Fibroblast of mammary gland (primary cell): ENCODE results near the gene PRSS1.
"Not testable (repeated sequence)": the region's sequence is repeated elsewhere in the genome, so short reads cannot be mapped to it uniquely, and the experiment has no call there.

ENCODE experiments used
- DNase-seq: peaks from one replicate; pipeline ENCODE4 v3.0.0-alpha.2; 2010; ENCODE audit warnings: low read depth
- H3K4me3 ChIP-seq: 2 replicates; pipeline ENCODE4 v1.5.1; 2011; ENCODE audit warnings: low read depth, mild to moderate bottlenecking, low read length, moderate library complexity; ENCODE audit not compliant: control insufficient read depth
- TF ChIP-seq, protein P1 (sequence below): conservative IDR thresholded peaks from 2 replicates; pipeline ENCODE4 v1.5.1; 2011; ENCODE audit warnings: low read depth, low read length, inconsistent platforms; ENCODE audit not compliant: control insufficient read depth, insufficient read depth

PRSS1 gene

DNA sequence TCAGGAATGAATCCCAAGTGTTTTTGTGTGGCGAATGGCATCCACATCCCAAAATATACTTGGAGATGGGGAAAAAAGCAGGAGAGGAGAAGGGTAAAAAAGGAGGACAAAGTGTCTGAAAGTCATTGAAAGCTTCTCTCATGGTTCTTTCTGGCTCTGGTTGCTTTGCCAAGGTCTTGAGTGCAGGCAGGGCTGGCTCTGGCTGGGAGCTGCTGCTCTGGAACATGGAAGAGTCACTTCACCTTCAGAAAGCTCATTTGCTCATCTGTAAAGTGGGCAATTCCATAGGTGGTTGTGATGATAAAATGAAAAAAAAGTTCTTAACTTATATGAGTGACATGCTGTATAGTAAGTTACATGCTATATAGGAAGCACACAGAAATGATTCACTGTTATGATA, 18.6 kb downstream of the PRSS1 start:
- no peak for DNase-seq
- TF ChIP-seq, protein P1, sequence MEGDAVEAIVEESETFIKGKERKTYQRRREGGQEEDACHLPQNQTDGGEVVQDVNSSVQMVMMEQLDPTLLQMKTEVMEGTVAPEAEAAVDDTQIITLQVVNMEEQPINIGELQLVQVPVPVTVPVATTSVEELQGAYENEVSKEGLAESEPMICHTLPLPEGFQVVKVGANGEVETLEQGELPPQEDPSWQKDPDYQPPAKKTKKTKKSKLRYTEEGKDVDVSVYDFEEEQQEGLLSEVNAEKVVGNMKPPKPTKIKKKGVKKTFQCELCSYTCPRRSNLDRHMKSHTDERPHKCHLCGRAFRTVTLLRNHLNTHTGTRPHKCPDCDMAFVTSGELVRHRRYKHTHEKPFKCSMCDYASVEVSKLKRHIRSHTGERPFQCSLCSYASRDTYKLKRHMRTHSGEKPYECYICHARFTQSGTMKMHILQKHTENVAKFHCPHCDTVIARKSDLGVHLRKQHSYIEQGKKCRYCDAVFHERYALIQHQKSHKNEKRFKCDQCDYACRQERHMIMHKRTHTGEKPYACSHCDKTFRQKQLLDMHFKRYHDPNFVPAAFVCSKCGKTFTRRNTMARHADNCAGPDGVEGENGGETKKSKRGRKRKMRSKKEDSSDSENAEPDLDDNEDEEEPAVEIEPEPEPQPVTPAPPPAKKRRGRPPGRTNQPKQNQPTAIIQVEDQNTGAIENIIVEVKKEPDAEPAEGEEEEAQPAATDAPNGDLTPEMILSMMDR, result no peak

DNA sequence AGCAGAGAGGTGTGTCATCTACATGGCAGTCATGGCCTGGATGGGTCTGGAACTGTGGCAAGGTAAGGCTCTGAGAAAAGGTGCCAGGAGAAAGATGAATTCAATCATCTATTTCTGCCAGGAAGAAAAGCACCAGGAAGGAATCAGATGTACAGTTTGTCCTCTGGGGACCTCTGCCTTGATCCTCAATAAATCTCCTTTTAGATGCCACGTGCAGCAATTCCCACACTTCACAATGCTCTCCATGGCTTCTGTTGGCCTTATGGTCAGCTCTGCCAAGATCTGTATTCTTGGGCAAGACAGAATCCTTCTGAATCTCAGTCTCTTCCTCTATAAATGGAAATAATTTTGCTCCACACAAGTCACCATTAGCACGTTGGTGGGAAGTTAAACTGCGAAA, 19.6 kb downstream of the PRSS1 start:
- H3K4me3 ChIP-seq, result not testable (repeated sequence)

More for the DNA sequence above, 18.6 kb downstream of the PRSS1 start:
- H3K4me3 ChIP-seq, result no peak overlapping the region

DNA sequence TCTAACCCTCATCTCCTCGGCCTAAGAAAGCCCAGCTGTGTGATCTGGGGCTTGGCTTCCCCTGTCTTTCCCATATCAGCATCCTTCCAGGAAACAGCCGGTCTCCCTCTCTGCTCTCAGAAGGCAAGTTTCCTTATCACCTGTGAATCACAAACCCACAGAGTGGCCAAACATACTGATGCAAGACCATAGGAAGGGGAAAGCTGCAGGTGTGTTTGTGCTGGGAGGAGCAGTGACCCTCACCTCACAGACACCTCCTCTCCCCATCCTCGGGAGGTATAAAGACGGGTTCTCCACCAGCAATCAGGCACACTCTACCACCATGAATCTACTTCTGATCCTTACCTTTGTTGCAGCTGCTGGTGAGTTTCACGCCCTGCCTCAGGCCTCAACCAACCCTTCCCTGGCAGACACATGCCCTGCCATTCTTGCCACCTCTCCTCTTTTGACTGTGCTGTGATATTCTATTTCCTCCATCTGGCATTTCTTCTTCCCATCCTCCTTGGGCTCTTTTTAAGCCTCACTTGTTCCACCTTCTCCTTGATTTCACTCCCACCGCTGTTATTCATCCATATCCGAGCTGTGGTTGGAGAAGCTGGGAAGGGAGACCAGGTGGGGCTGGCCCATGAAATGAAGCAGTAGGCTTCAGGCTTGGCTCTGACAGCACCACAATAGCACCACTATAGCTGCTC, 21.5 kb downstream of the PRSS1 start, which contains the start of gene PRSS2:
Gene PRSS2, plus strand, starts transcription at position 310 of the 692 bp plus-strand sequence. Its CDS starts 13 bp downstream, at position 323.
- no peak within 1 kb of the TSS for H3K4me3 ChIP-seq
- TF ChIP-seq, protein P1, result no peak
- no peak for DNase-seq

More for the DNA sequence above, 19.6 kb downstream of the PRSS1 start:
- not testable (repeated sequence) for DNase-seq

DNA sequence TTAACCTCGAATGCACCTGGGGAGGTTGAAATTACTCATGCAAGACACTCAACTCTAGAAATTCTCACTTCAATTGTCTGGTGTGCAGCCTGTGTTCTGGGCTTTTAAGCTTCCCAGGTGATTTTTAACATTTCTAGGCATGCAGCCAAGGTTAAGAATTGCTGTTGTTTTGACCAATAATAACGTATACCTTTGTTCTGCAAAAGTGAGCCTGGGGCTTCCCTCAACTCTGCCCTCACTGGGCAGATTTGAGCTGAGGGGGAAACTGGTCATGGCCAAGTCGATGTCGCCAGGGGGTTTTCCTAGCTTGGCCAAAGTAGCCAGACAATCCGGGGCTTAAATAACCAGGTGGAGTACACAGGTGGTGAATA, 22.1 kb downstream of the PRSS1 start:
- no peak for DNase-seq
- TF ChIP-seq, protein P1, result no peak

DNA sequence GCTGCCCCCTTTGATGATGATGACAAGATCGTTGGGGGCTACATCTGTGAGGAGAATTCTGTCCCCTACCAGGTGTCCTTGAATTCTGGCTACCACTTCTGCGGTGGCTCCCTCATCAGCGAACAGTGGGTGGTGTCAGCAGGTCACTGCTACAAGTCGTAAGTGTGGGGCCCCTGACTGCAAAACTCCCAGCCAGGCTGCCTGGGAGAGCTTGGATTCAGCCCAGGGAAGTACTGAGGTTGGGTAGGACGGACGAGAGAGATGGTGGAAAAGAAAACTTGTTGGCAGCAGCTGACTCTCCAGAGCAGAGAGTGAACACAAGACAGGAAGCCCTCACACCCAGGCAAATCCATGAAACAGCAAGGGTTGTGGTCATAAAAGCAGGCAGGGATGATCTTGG, 22.8 kb downstream of the PRSS1 start:
- no peak for DNase-seq
- TF ChIP-seq, protein P1, result no peak
- H3K4me3 ChIP-seq, result no peak overlapping the region

More for the DNA sequence above, 22.1 kb downstream of the PRSS1 start:
- no peak overlapping the region for H3K4me3 ChIP-seq

DNA sequence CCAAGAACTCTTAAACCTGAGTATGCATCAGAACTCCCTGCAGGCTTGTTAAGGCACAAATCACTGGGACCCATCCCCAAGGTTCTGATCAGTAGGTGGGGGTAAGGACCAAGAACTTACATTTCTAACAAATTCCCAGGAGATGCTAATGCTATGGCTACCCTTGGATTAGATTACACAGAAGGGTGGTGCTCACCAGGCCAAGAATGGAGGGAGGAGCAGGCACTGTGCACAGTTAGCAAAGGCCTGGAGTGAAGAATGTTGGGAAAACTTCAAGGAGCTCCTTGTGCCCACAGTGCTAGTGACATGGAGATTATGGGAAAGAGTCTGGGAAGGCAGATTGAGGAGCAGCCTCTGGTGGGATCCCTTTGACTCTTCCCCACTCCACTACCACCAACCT, 23.4 kb downstream of the PRSS1 start:
- TF ChIP-seq, protein P1, result no peak

DNA sequence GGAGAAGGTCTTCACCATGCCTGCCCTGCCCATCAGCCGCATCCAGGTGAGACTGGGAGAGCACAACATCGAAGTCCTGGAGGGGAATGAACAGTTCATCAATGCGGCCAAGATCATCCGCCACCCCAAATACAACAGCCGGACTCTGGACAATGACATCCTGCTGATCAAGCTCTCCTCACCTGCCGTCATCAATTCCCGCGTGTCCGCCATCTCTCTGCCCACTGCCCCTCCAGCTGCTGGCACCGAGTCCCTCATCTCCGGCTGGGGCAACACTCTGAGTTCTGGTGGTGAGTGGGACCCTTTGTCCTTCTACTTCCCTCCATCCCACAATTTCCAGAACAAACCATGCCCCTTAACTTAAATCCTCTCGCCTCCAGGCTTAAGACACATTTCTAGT, 24.0 kb downstream of the PRSS1 start:
- TF ChIP-seq, protein P1, result no peak
- H3K4me3 ChIP-seq, result no peak overlapping the region
- no peak for DNase-seq

More for the DNA sequence above, 23.4 kb downstream of the PRSS1 start:
- H3K4me3 ChIP-seq, result no peak overlapping the region
- DNase-seq, result no peak
